Cortex of kidney (tissue), 1 donor: ENCODE results near the gene HEMK1.

ENCODE experiments used
- DNase-seq: peaks from one replicate; lab custom pipeline; 2025; lab: John Stamatoyannopoulos, UW

HEMK1 gene

DNA sequence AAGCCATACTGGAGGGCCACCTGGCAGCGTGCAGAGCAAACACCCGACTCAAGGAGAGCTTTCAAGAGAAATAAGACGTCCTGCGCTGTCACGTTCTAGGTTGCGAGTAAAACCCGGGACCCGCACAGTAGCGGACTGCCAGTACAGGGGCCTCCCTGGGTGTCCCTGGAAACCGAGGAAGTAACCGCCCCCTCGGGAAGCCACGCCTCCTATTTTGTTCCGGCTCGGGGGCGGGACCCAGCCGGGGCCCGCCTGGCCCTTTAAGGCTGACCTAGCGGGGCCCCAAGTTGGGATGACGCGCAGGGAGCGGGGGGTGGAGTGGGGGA, 47.4 kb downstream of the HEMK1 start:
- DNase-seq: no peak

DNA sequence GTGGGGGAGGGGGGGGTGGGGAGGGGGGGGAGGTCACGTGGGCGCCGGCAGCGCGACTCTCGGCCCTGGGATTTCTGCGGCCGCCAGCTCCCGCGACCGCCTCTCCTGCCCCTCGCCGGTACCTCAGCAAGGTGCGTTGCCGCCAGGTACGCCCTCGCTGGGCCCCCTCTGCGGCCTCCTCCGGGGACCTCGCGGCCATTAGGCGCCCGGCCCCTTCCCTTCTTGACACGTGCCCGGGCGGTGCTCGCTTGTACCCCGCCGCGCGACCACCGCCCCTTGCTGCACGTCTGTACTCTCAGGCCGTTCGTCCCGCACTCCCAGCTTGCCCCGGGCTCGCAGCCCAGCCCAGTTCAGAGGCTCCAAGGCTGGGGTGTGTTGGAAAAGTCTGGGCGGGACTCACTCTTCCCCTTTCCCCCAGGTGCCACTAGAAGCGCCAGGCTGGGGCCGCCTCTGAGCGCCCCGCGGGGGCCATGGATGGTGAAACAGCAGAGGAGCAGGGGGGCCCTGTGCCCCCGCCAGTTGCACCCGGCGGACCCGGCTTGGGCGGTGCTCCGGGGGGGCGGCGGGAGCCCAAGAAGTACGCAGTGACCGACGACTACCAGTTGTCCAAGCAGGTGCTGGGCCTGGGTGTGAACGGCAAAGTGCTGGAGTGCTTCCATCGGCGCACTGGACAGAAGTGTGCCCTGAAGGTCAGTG, 47.9 kb downstream of the HEMK1 start, which contains the start of gene MAPKAPK3:
TSS of gene MAPKAPK3 (plus strand) at position 56 of the 696 bp plus-strand sequence. CDS start at position 471, 415 bp downstream.
- no peak for DNase-seq

DNA sequence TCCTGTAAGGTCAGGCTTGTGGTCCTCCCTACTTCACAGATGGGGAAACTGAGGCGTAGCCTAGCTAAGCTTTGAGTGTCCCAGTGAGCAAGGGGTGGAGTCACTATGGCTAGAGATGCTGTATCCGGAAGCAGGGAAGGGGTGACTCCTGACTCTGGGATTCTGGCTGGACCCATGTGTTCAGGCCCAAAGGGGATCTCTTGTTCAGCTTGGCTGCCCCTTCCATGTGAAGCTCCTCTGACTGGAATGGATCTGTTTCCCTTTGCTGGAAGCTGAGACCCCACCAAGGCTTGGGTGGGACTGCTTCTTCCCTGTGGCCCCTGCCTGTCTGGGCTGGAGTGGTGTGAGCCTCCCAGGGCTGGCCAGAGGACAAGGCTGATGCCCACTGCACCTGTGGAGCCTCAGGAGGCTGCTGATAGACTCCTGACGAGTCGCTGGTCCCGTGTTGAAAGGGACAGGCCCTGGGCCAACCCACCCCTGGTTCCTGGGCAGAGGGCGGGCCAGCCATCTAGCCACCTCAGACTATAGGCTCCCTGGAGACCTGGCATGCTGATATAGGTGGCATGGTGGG, 48.7 kb downstream of the HEMK1 start:
- no peak for DNase-seq

DNA sequence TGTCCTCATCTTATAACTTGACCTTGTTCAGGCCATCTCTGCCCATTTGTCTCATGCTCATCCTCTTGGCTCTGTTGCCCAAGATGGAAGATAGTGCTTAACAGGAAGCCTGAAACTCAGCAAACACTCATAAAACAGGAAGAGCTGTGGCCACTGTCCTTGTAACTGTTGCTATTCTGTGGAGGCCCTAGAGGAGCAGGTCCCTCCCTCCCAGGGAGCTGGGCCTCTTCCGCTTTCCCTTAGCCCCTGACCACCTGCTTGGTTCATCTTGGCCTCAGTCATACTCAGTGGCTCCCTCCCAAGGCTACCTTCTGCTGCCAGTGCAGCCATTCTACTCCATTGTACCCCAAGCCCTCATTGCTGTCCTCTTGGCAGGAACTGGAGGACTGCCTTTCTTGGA, 51.1 kb downstream of the HEMK1 start:
- DNase-seq: no peak

DNA sequence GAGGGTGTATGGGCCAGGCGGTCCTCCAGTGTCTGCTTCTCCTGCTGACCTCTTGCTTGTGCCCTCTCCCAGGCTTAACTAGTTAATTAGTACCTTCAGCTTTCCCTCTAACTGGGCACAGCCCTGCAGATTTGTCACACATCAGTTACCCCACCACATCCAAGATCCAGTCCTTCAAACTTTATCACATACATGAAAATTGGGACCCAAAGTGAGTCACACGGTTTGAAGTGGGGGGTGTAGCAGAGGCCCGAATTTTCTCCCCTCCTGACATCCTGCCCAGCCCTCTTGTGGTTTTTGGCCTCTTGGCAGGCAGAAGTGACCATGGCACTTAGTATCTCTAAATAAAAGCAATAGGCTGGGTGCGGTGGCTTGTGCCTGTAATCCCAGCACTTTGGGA, 51.5 kb downstream of the HEMK1 start:
- no peak for DNase-seq

DNA sequence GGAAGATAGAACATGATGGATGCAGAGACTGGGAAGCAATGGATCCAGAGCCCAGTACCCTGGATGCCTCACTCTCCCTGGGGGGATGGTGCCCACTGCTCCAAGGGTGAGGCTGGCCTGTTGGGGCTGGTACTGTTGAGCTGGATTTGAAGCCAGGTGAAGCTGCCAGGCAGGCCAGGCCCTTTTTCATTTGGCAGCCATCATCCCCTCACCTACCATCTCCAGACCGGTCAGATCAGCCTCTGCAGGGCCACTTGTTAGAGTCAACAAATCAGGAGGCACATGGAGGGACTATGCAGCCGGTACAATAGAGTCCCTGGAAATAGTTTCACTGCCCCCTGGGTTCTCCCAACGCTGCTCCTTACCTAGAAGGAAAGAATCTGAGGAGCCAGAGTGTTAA, 53.6 kb downstream of the HEMK1 start:
- no peak for DNase-seq

DNA sequence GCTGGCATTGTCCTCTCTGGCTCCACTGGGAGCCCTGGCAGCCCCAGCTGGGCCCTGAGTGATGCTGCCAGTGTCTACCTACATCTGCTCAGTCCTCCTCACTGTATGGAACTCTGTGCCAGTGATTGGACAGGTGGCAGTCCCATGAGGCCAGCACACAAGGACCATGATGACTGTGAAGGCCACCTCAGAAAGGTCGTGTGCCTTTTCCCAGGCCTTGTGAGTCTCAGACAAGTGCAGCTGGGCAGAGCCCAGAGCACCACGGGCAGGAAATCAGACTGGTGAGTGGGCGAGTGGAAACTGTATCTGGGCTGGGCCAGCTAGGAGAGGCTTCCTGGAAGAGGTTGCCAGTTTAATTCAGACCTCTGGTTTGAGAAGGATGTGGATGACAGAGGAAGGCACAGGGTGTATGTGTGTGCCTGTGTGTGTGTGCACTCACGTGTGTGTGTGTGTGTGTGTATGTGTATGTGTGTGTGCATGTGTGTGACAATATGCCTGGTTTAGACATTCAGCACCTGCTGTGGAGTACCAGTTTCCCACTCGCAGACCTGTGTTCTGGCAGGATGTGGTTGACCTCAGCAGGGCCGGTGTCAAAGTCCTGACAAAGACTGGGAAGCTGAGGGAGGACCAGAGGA, 54.6 kb downstream of the HEMK1 start:
- DNase-seq: no peak

DNA sequence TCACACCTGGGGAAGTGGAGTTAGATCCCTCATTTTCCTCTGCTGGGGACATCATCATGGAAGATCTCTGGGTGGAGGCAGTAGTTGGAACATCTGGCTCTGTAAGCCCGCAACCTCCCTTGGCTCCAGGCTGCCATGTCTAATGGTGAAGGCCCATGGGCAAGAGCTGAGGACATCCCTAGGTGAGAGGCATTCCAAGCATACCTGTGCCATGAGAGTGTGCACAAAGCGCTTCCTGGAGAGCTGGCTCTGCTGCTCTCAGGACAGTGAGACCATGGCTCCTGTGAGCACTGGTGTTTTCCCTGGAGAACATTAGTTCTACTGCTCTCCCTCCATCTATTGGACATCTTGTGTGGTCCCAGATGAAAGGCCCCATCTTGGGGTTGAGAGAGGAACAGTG, 55.3 kb downstream of the HEMK1 start:
- DNase-seq: no peak

DNA sequence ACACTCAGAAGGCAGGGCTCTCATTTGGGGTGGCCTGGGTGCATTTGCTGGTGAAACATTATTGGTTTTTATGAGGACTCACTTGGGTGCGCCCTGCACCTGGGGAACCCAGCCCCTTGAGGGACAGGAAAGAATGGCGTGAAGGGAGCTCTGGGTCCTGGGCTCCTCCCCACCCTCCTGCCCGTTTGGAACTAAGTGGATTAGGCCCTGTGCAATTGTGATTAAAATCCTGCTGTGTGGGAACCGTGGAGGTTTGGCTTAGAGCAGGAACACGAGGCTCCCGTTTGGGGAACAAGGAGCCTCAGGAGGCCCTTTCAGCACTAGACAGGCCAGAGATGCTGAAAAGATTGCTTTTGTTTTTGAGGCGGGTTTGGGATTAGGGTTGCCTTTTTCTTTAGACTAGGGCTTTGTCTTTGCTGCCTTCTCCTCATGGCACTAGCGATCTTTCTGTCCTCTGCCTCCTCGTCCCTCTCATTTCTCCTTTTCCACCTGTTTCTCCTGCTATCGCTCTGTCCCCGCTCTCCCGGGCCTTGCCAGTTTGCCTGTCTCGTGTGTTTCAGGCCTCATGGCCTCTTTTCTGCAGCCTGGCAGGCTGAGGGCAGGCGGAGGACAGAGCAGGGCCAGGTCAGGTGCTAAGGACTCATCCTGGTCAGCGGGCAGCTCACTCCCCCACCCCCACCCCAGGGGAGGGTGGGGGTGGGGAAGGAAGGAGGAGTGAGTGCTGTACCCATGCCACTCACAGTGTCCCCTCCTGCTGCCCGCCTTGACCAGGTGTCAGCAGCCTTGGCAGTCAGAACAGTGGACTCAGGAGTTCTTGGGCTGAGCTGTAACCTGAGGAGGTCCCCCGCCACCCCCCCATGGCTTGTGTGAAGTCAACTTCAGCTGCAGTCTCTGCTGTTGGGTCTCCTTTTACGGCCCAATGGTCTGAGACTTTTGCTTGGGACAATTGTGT, 56.2 kb downstream of the HEMK1 start:
- no peak for DNase-seq

DNA sequence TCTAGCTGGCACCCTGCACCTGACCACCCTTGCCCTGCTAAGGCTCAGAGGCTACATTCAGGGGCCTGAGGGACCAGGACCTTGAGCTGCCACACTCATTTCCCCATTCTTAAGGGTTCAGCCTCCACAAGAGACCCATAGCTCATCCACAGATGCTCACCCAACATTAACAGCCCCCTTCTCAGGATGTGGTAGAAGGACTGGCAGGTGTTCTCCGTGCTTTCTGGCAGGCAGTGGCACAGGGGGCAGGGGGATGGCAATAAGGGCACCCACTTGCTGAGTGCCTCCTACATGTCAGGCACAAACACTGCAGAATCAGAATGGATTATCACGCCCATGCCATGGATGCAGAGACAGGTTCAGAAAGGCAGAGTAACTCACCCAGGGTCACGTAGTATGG, 57.1 kb downstream of the HEMK1 start:
- DNase-seq: no peak

DNA sequence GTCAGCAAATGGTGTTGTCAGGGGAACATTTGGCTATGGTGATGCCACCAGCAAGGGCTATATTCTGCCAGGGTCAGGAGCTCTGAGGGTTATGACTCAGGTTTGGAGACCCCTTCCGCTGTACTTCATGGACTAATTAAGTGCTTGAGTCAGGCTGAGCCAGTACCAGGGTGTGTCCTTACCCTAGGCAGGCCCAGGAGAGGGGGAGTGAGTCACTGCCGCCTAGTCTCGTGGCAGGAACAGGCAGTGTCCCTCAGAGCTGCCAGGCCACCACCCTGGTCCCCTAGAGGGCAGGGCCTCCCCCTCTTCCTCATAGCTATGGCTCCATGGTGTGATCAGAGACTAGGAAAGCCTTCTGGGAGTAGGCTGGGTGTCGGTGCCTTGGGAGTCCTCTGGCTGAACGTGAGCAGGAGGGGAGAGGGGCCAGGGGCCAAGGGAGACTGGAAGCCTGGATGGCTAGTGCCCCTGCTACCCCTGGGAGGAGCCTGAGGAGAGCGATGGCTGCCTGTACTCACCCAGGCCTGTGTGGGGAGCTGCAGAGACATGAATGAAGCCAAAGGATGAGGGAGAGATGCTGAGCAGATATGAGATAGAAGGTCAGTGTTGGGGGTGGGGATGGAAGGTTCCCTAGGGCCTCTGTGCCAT, 58.2 kb downstream of the HEMK1 start:
- no peak for DNase-seq

DNA sequence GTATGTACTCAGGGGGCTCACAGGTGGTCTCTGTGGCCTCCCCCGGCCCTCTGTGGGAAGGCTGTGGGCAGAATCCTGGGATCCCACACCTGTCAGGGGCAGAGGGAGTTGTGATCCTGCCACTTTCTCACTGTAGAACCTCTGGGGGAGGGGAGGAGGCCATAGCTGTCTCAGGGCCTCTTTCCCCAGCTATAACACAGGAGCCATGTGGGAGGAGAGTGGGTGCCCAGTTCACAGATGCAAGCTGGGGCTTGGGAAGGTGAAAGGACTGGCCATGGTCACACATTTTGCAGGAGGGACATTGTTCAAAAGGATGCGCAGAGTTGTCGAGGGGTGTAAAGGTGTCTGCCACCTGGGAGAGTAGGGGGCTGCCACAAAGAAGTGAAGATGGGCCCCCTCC, 59.3 kb downstream of the HEMK1 start:
- DNase-seq: no peak

DNA sequence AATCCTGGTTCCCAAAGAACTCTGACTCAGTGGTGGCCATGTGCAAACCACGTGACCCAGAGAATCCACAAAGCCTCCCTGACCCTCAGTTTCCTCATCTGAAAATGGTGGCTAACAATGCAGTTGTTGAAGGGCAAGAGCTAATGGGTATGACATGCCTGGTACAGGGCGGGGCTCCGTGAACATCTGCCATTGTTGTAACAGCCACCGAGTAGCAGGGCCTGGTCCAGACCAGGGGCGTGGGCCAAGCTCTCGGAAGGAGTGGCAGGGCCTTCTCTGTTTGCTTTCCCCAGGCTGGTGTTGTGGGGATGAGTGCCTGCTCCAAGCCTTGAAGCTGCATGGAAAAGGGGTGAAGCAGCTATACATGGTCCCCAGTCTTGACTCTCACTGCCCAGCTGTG, 61.1 kb downstream of the HEMK1 start:
- DNase-seq: no peak

DNA sequence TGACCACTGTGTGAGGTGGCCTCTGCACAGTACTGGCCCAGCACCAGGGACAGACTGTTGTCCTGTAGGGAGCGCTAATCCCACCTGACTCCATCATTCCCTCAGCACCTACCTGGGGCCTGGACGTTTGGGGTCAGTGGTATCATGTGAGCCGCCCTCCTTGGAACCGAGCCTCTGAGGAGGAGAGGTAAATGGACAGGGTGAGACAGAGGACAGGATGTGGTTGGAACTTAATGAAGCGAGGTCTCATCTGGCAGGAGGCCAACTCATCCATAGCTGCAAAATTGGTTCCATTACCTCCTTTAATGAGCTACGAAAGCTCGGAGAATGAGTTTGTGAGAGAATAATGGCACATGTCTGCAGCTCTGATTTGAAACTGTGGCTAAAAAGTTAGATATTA, 61.6 kb downstream of the HEMK1 start:
- no peak for DNase-seq

DNA sequence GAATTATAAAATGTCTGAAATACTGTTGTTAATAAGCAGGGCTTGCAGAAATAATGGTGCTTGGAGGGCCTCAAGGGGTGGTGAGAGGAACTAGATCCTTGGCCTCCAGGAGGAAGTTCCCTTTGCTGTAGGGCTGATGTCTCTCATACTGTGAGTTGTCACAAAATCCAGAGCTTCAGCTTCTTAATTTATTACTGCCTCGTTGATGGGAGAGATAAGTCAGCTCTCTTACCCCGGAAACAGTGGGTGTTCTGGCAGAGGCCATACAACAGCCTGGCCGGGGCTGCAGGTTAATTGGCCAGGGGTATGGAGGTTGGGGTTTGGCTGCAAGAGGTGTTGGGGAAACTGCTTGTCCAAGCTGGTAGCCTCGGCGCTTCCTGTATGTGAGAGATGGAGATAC, 63.1 kb downstream of the HEMK1 start:
- DNase-seq: no peak

DNA sequence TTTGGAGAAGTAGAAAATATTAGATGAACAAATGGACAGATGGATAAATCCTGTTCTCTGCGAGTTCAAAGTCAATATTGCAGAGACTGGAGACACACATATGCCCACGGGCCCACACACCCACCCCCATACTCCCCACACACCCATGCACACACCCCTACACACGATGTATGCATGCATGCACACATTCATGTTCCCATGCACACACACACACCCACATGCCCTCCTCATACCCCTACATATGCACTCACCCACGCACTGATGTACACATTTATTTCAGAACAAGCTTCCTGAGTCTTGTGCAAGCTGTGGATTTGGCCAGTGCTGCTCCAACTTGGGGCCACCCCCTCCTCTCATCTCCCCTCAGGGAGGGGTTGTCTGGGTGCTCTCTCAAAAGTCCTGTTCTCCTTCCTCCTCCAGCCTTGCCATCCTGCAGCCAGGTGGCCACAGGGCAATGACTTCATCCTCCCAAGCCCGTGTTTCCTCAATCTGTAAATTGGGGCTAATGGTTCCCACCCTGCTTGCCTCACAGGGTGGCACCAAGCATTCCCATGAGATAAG, 64.0 kb downstream of the HEMK1 start:
- DNase-seq: no peak

DNA sequence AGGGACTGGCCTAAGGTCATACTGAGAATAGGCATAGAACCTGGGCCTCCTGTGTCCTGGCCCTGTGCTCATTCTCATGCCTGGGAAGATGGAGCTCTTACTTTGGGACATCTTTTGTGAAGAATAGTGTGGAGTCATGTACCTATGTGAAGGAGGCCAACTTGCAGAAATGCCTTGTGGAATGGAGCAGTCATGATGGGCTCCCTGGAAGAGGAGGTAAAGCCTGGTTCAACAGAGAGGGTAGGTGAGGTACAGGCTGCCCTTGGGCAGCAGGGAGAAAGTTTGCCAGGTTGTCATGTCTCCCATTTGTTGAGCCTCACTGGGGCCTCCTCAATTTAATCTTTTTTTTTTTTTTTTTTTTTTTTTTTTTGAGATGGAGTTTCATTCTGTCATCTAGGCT, 65.7 kb downstream of the HEMK1 start:
- DNase-seq: no peak

DNA sequence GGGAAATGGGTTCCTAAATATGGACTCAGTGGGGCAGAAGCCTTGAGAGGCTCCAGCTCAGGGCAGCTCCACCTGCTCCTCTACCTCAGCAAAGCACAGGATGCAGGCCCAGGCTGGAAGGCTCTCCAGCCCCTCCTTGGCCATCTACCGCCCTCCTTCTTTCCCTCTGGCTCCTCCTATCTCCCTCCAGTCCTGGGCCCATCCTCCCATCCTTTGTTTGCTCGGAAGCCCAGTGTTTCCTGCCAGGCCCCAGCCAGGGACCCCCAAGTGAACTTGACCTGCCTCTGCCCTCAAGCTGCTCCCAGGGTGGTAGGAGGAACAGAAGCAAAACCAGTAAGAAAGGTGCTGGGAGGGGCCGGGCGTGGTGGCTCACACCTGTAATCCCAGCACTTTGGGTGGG, 67.7 kb downstream of the HEMK1 start:
- DNase-seq: no peak

DNA sequence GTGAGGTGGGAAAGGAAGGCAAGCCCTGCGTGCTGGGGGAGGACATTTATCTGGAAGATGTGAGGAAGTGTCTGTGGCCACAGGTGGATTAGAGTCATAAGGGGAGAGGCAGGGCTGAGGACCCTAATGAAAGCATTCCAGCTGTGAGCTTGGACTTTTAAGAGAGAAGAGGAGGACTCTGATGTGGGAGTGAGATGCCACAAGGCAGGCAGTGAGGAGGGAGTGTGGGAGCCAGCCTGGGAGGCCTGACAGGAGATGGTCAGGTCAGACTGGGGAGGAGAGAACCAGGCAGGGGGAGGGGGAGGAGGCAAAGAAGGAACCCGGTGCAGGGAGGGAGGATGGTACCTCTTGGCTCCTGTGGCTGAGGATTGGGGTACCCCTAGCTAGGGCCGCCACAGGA, 68.6 kb downstream of the HEMK1 start:
- no peak for DNase-seq

DNA sequence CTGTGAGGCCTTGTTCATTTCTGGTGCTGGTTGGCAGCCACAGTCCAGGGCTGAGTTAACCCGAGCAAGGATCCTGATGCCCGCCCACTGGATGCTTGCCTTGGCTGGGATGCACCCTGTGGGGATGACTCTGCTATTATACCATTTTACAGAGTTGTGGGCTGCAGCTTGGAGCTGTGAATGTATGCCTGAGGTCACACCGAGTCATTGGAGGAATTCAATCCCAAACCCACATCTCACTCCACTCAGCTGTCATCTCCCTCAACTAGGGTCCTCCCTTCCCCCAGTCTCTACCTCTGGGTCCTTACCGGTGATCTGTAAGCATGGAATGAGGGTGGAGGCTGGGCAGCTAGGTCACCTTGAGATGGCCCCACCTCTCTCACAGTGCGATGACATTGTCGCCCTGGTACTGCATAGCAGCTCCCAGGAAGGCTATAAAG, 69.8 kb downstream of the HEMK1 start:
- DNase-seq: no peak

DNA sequence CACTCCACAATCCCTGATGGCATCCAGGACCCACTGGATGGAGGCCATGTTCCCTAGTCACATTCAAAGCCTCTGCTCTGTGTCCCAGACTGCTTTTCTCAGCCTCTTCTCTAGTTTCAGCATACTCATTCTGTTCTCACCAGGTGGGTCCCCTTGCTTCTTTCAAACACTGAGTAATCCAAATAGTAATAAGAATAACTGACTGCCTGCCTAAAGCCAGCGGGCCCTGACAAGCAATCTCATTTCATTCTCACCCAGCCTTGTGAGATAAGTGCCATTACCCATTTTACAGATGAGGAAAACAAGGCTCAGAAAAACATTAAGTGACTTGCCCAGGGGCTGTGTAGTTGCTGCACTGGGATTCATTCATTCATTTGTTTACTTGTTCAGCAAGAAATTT, 73.1 kb downstream of the HEMK1 start:
- no peak for DNase-seq

DNA sequence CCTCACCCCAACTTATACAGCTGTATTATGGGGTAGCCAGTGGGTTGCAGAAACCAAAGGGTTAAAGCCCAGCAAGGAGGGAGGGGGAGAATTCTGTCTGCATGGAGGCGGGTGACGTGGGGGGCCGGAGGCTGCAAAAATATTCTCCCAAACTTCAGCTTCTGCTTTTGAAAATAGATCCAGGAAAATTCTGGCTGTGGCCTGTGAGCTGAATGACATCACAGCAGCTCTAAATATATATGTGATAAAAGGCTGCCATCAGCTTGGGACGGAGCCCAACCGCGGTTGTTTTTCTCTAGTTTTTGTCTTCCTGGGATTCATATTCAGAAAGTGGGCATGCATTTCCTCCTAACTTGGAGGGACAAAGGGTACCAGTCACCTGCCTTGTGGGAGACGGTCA, 75.2 kb downstream of the HEMK1 start:
- no peak for DNase-seq
